Upper lobe of left lung (tissue), 6 donors: Measurements from ENCODE around the gene NME8. TPM values are rescaled to one million over a fixed set of nuclear protein-coding genes. Genes with fewer than 3 reads are reported as not detected.
A peak's percentile ranks its signal among the peaks of the same experiment; 100 is the strongest.

ENCODE experiments used
- ATAC-seq, 2 donors: fragments of 200-7000 bp; cut with Tn5 transposase; one replicate each; pipeline ENCODE4 v1.9.1; 2022; ENCODE audit warnings: mild to moderate bottlenecking in 2 of 2, moderate library complexity in 2 of 2; ENCODE audit not compliant: low FRiP score in 2 of 2
- DNase-seq, 2 donors: peaks; one replicate each; pipeline ENCODE4 v3.0.0-alpha.2; 2019 to 2020
- H3K27ac ChIP-seq, 4 donors: fragments of 200-600 bp; sonication (generic); one replicate each; pipeline ENCODE4 v1.5.1; 2016 to 2019
- H3K27me3 ChIP-seq, 4 donors: fragments of 200-600 bp; sonication (generic); one replicate each; pipeline ENCODE4 v1.5.1; 2017 to 2019
- H3K36me3 ChIP-seq, 4 donors: fragments of 200-600 bp; sonication (generic); one replicate each; pipeline ENCODE4 v1.5.1; 2016 to 2019
- H3K4me1 ChIP-seq, 4 donors: fragments of 200-600 bp; sonication (generic); one replicate each; pipeline ENCODE4 v1.5.1; 2018 to 2019
- H3K4me3 ChIP-seq, 4 donors: fragments of 200-600 bp; sonication (generic); one replicate each; pipeline ENCODE4 v1.5.1; 2017 to 2019; ENCODE audit warnings: mild to moderate bottlenecking in 2 of 4, moderate library complexity in 1 of 4
- H3K9me3 ChIP-seq, 4 donors: fragments of 200-600 bp; sonication (generic); one replicate each; pipeline ENCODE4 v1.5.1; 2018 to 2019
- EP300 ChIP-seq, 4 donors: sonication (generic); formaldehyde crosslinking; IDR thresholded peaks; one replicate each; pipeline ENCODE4 v1.5.1; 2017; ENCODE audit warnings: antibody characterized with exemption in 4 of 4, control low read depth in 2 of 4
- POLR2A ChIP-seq, 4 donors: fragments of 450-650 bp; IDR thresholded peaks; one replicate each; pipeline ENCODE4 v1.5.1; 2016 to 2017; ENCODE audit warnings: antibody characterized with exemption in 4 of 4, mild to moderate bottlenecking in 2 of 4
- POLR2AphosphoS5 ChIP-seq, 2 donors: sonication (generic); formaldehyde crosslinking; IDR thresholded peaks; one replicate each; pipeline ENCODE4 v1.5.1; 2017; ENCODE audit warnings: antibody characterized with exemption in 2 of 2
- WGBS, 2 donors: methylation state at CpG; one replicate each; pipeline ENCODE4 v1.1.5; 2017 to 2018; 5-methylcytosine and 5-hydroxymethylcytosine counted together
- total RNA-seq, 6 donors: library from RNA; depleted of rRNA in 4 of 6; stranded (reverse); fragments of >200 nt in 4 of 6; gene quantifications; one replicate each; pipeline versions ENCODE4 v1.1.0 to v1.2.1, GENCODE V29; 2016 to 2021
- TF ChIP-seq, protein P1 (sequence below), 6 experiments: fragments of 450-650 bp in 4 of 6; fragments of 200-600 bp in 2 of 6; sonication (generic) in 2 of 6; IDR thresholded peaks; one replicate each; pipeline ENCODE4 v1.5.1; 2016 to 2019; ENCODE audit warnings: antibody characterized with exemption in 6 of 6
- donor health status: DM: no; HTN: no; CAD: no; lungs with moderate emphysema.
- donor health status: DM: no; HTN: yes; CAD: no; lungs with severe emphysema.

NME8 gene
- total RNA-seq, 6 donors from 2014 or later = 0.91 to 6.3 (median 1.1) TPM; not detected in 2

DNA sequence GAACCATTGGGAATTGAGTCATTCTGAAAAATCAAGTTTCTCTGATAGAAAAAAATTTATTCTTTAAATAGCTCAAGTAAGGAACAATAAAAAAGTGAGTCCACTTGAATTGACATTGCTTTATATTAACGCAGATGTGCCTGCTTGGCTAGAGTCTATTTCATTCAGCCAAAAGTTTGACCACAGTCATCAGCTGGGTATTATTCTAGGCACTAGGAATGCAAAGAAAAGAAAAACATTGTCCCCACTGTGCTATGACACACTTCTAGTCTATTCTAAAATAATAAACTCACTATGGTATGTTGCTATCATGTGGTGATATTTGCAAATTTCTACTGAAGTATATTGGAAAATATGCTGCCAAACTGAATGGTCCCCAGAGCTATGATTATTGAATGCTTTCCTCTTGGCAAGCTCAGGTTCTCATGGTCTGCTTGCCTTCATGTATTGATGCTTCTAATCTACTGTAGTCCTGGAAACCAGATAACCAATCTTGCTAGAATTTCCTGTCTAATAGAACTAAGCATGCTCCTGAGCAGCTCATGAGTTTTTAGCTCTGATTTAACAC, 59.9 kb downstream of the NME8 start:
- Histone ChIP-seq H3K4me3 (no peak overlapping the region), H3K4me1 (no peaks in the 10 kb centered on the region), H3K9me3 (no peaks in the 10 kb centered on the region), H3K36me3 (no peaks in the 10 kb centered on the region), H3K27ac (no peak overlapping the region), H3K27me3 (no peaks in the 10 kb centered on the region)
- 94 to 100% methylated on average over 1 of the region's 1 CpG for WGBS, 2 donors
- TF ChIP-seq EP300 (IDR thresholded peaks at IDR 0.05) (no peak), POLR2A (IDR thresholded peaks at IDR 0.05) (no peak), POLR2AphosphoS5 (IDR thresholded peaks at IDR 0.05) (no peak)
- TF ChIP-seq, protein P1, sequence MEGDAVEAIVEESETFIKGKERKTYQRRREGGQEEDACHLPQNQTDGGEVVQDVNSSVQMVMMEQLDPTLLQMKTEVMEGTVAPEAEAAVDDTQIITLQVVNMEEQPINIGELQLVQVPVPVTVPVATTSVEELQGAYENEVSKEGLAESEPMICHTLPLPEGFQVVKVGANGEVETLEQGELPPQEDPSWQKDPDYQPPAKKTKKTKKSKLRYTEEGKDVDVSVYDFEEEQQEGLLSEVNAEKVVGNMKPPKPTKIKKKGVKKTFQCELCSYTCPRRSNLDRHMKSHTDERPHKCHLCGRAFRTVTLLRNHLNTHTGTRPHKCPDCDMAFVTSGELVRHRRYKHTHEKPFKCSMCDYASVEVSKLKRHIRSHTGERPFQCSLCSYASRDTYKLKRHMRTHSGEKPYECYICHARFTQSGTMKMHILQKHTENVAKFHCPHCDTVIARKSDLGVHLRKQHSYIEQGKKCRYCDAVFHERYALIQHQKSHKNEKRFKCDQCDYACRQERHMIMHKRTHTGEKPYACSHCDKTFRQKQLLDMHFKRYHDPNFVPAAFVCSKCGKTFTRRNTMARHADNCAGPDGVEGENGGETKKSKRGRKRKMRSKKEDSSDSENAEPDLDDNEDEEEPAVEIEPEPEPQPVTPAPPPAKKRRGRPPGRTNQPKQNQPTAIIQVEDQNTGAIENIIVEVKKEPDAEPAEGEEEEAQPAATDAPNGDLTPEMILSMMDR (IDR thresholded peaks at IDR 0.05) = no peak
- DNase-seq (no peak), ATAC-seq (no peak)

DNA sequence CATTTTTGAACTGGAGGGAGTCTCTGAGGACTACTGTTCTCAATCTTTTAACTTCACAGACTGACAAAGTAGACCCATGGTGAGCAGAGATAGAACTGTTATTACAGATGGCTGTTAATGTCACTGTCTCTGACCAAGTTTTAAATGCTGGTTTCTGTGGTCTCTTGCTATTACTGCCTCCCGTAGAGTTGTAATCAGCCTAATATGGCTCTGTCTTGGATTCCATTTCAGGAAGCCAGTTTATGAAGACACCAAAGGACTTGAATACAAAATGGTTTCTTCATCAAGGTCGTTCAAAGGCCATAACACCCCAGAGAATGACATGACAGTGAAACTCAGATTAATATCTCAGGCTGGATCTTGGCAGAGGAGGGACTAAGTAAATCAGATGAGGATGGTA, 64.4 kb downstream of the NME8 start:
- Histone ChIP-seq H3K4me1 (peaks cover 16 to 27% (median 21%) of the 10 kb centered on the region in 4 donors), H3K4me3 (no peak overlapping the region), H3K9me3 (no peaks in the 10 kb centered on the region), H3K36me3 (no peaks in the 10 kb centered on the region), H3K27ac (no peak overlapping the region), H3K27me3 (peaks cover 0 to 5% (median 0%) of the 10 kb centered on the region in 4 donors)
- ATAC-seq (no peak), DNase-seq (no peak)
- WGBS, 2 donors = 59 to 62% methylated on average over 2 of the region's 2 CpGs
- no peak for TF ChIP-seq POLR2A (IDR thresholded peaks at IDR 0.05)
- TF ChIP-seq, protein P1 (IDR thresholded peaks at IDR 0.05) = no peak
- no peak for TF ChIP-seq POLR2AphosphoS5 (IDR thresholded peaks at IDR 0.05)
- TF ChIP-seq EP300 (IDR thresholded peaks at IDR 0.05) = no peak

DNA sequence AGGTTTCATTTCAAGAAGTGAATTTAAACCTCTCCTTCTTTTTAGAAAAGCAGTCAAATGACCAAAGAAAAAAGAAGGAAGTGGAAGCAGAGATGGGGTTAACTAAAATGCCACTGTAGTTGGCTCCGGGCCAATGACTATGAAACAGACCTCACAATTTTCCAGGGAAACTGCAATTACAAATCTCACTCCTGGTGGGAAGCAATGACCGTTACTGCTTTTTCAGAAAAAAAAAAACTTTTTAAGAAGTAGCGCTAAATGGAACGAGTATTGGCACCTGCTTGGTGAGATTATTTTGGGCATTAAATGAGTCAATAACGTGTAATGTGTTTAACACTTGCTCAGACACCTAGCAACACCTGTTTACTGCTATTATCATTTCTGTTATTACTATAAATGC, 67.0 kb downstream of the NME8 start:
- peaks cover 16 to 30% (median 27%) of the 10 kb centered on the region in 4 donors for H3K4me1 ChIP-seq
- no peak for DNase-seq
- peak overlapping the region in 1 of 4 donors; percentile 59 for H3K4me3 ChIP-seq
- no peaks in the 10 kb centered on the region for H3K9me3 ChIP-seq
- no peaks in the 10 kb centered on the region for H3K36me3 ChIP-seq
- H3K27me3 ChIP-seq = peaks cover 0 to 5% (median 0%) of the 10 kb centered on the region in 4 donors
- TF ChIP-seq EP300 (IDR thresholded peaks at IDR 0.05) = no peak
- no peak for TF ChIP-seq POLR2A (IDR thresholded peaks at IDR 0.05)
- TF ChIP-seq, protein P1 (IDR thresholded peaks at IDR 0.05) = no peak
- no peak for TF ChIP-seq POLR2AphosphoS5 (IDR thresholded peaks at IDR 0.05)
- peak overlapping the region in 1 of 4 donors; percentile 22 for H3K27ac ChIP-seq
- 11 to 21% methylated on average over 5 of the region's 5 CpGs for WGBS, 2 donors
- ATAC-seq = no peak

DNA sequence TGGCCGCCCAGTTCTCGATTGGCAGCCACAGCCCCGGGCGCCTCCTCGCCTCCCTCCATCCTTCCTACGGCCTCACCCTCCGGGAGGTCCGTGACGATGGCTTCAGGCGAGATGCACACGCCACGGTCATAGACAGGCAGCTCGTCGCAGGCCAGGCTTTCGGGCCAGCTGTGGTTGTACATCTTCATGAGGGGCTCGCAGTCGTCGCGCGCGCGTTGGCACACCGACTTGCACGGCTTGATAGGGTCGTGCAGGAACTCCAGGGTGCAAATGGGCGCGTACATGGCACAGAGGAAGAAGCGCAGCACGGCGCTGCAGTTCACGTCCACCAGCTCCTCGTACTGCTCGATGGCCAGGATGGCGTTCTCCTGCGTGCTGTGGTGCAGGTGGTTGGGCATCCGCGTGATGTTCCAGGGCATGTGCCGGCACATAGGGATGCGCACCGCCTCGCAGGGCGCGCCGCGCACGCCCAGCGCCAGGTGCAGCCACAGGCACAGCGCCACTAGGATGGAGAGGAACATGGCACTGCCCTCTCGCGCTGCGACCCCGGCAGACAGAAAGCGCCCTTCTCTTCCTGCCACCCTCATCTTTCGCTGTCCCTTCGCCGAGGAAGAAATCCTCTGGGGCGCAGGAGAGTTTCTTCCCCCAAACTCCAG, 67.7 kb downstream of the NME8 start:
- H3K27me3 ChIP-seq = peaks cover 0 to 5% (median 0%) of the 10 kb centered on the region in 4 donors
- peak; percentile 24 to 87 for DNase-seq

More for the DNA sequence above, 67.7 kb downstream of the NME8 start:
- TF ChIP-seq POLR2AphosphoS5 (IDR thresholded peaks at IDR 0.05) (no peak), POLR2A (IDR thresholded peaks at IDR 0.05) (no peak), EP300 (IDR thresholded peaks at IDR 0.05) (no peak)
- TF ChIP-seq, protein P1 (IDR thresholded peaks at IDR 0.05) = no peak
- peaks cover 16 to 36% (median 28%) of the 10 kb centered on the region in 4 donors for H3K4me1 ChIP-seq
- no peaks in the 10 kb centered on the region for H3K36me3 ChIP-seq
- peak overlapping the region; percentile 36 to 60 (median 58) for H3K4me3 ChIP-seq
- H3K27ac ChIP-seq = peak overlapping the region; percentile 19 to 70 (median 29)
- ATAC-seq = peak; percentile 27 to 40
- H3K9me3 ChIP-seq = no peaks in the 10 kb centered on the region
- WGBS, 2 donors = 5 to 12% methylated on average over 14 to 40 of the region's 57 CpGs
